Measurements from ENCODE around the gene TOR4A.
A peak's percentile ranks its signal among the peaks of the same experiment; 100 is the strongest.

Gene TOR4A

DNA sequence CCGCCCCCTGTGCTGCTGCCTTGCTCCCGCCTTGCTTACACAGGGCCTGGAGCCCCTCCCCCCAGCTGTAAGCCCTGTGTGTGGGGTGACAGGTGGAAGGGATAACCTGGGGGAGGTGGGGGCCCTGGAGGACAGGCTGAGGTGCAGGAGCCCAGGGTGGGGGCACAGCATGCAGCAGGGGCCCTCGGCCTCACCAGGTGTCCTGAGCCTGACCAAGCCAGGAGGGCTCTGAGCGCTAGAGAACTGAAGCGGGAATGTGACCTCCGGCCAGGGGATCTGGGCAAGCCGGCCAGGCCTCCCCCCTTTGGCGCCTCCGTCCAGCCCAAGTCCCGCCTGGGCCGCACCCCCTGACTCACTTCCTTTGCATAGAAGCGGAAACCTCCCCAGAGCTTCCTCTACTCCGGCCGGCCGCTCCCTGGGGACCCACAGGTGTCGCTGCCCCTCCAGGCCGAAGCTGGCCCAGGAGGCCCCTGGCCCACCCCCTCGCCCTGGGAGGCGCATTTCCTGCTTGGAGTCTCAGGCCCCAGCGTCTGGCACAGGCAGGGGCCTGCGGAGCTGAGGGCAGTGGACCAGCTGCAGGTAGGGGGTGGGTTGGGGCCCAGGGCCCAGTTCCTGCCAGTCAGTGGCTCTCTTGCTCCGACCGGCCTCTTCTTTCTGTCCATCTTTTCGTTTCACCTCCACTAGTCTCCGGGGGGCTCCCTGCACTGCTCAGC, at the start of gene TOR4A:
Gene TOR4A, plus strand, starts transcription at position 398 of the 713 bp plus-strand sequence. CDS start 964 bp downstream, outside the sequence.
- DNase-seq, result peak; percentile 69

DNA sequence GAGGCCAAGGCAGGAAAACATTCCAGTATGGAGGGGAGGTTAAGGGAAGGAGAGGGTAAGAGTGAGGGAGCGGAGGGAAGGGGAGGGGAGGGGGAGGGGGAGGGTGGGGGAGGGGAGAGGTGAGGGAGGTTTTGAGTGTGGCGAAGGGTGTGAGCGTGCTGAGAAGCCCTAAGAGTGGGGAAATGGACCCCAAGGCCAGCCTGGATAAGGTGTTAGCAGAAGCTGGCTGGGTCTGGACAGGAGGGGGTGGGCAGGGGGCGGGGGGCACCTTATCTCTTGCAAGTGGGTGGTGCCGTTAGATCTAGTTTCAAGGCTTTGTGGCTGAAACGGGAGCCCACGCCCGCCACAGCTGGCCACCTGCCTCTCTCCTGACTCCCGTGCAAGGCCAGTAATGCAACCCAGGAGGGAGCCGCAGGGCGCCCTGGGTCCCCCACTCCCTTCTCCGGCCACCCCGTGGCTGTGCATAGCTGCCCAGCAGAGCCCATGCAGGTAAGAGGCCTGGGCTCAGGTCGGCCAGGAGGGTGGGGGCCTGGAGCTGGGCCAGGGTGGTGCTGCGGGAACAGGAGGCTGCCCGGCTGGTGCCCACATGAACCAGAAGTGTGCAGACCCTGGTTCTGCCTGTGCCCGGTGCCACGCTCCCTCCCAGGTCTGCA, 49.5 kb upstream of the TOR4A start:
- no peak for DNase-seq

GRCh38 chr9:137228506-137228967, 49.0 kb upstream of the TOR4A start:
- no peak for DNase-seq

- DNase-seq, result no peak
Observed at GRCh38 chr9:137228968-137229896, 48.3 kb upstream of the TOR4A start.

DNA sequence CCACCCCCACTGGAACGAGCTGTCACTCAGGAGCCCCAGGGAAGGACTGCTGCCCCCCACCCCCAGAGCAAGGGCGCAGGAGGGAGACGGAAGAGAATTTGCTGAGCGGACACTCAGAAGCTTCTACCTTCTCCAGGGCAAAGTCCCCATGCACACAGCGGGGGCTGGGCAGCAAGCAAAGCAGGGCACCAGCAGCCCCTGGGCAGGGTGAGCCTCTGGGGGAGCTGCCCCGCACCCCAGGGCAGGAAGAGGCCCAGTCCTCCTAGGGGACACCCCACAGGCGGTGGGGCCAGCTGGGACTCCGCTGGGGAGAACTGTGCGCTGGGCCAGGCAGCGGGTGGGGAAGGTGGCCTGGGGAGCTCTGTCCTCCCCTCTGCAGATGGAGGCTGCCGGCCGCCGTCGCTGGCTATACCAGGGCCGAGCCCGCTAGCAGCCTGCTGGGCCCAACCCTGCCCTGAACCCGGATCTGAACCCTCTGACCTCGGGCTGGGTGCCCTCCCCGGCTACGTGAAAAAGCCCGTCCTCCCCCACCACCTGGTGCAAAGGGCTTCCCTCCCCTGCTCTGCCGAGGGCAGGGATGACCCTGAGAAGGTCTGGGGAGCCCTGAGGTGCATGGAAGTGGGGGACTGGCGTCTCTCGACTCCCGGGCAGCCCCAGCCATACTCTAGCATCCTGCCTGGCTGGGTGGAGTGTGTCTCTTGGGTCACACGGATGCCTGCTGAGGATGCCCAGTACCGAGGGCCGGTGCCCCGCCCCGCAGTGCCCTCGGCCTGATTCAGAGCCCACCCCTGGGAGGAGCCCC, 47.4 kb upstream of the TOR4A start:
- no peak for DNase-seq

DNA sequence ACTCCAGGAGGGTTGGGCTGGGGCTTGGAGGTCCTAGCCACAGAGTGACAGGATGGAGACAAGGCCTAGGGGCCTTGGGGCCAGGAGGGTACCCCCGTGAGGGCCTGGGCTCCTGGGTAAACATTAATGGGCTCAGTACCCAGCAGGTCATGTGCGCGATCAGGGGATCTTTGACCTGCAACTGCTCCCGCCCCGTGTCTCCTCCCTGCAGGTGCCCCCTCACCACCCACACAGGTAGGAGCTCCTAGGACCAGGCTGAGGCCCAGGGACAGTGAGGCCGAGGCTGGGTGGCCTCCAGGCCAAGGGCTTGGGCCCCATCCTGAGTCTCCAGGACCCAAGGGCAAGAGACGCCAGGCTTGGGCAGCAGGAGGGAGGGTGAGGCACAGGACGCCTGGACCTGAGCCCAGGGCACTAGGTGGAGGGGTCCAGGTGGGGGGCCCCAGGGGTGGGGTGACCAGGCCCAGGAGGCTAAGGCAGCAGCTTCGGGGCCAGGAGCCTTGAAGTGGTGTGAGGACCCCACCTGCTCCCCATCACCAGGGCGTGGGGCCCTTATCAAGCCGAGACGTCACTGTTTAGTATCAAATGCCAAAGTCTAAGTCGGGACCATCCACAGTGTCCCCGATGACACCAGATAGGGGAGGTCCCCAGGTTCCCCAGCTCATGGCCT, 46.7 kb upstream of the TOR4A start, which contains the start of gene SLC34A3:
Gene SLC34A3, plus strand, starts transcription at position 197 of the 667 bp plus-strand sequence. CDS start 802 bp downstream, outside the sequence.
- no peak for DNase-seq

DNA sequence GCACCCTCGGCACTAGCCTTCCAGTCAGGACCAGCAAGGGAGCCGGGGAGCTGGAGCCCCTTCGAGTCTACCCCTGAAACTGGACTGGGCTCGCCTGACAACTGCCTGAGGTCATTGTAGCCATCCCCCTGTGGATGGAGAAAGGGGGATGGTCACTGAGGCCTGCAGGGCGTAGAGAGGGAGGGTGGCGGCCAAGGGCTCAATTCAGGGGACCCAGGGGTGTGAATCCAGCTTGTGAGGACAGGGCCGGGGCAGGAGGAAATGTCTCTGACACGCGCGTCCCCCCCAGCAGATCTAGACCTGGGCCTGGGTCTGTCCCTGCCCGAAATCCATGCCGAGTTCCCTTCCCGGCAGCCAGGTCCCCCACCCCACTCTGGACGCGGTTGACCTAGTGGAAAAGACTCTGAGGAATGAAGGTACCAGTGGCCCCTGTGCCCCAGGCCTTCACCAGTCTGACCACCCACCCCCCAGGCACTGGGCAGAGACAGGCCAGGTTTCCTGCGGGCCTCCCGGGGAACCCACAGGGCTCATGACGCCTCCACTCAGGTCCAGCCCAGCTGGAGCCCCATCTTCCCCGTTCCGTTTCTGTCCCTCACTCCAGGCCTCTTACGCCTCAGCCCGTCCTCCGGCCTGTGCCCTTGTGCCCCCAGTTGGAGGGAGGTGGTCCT, 46.0 kb upstream of the TOR4A start:
- no peak for DNase-seq

GRCh38 chr9:137232101-137232500, 45.4 kb upstream of the TOR4A start:
- DNase-seq, result no peak

DNA sequence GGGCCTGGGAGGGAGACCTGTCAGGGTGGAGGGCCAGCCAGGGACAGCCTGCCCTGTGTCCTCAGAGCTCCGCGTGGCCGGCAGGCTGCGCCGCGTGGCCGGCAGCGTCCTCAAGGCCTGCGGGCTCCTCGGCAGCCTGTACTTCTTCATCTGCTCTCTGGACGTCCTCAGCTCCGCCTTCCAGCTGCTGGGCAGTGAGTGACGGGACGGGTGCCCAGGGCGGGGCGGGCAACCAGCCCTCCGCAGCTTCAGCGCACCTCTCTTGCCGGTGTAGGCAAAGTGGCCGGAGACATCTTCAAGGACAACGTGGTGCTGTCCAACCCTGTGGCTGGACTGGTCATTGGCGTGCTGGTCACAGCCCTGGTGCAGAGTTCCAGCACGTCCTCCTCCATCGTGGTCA, 45.0 kb upstream of the TOR4A start:
- no peak for DNase-seq

DNA sequence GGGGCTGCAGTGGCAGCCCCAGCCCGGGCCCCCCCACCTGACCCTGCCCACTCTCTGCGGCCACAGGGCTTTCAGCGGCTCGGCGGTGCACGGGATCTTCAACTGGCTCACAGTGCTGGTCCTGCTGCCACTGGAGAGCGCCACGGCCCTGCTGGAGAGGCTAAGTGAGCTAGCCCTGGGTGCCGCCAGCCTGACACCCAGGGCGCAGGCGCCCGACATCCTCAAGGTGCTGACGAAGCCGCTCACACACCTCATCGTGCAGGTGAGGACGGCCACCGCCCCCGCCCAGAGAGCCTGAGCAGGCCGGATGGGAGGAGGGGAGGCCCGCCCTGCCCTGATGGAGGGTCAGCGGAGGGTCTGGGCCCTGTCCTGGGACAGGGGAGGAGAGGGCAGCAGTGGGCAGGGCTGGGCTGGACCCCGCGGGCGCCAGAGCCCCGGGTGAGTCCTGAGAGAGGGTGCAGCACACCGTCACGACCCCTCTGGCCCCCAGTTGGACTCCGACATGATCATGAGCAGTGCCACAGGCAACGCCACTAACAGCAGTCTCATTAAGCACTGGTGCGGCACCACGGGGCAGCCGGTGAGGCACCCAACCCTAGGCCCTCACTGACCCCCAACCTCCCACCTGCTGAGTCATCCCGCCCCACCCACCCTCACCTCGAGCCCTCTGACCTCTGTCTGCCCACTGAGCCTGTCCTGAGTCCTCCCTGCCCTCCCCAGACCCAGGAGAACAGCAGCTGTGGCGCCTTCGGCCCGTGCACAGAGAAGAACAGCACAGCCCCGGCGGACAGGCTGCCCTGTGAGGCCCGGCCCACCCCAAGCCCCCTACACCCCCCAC, 44.2 kb upstream of the TOR4A start:
- no peak for DNase-seq

DNA sequence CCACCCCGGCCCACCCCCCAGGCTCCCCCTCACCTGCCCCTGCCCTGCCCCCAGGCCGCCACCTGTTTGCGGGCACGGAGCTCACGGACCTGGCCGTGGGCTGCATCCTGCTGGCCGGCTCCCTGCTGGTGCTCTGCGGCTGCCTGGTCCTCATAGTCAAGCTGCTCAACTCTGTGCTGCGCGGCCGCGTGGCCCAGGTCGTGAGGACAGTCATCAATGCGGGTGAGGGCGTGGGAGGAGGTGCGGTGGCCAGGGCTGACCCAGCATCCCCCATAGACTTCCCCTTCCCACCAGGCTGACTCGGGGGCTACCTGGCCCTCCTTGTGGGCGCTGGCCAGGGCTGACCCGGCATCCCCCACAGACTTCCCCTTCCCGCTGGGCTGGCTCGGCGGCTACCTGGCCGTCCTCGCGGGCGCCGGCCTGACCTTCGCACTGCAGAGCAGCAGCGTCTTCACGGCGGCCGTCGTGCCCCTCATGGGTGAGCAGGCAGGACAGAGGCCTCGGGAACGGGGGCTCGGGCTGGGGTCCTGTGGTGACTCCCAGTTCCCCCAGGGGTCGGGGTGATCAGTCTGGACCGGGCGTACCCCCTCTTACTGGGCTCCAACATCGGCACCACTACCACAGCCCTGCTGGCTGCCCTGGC, 43.4 kb upstream of the TOR4A start:
- no peak for DNase-seq

DNA sequence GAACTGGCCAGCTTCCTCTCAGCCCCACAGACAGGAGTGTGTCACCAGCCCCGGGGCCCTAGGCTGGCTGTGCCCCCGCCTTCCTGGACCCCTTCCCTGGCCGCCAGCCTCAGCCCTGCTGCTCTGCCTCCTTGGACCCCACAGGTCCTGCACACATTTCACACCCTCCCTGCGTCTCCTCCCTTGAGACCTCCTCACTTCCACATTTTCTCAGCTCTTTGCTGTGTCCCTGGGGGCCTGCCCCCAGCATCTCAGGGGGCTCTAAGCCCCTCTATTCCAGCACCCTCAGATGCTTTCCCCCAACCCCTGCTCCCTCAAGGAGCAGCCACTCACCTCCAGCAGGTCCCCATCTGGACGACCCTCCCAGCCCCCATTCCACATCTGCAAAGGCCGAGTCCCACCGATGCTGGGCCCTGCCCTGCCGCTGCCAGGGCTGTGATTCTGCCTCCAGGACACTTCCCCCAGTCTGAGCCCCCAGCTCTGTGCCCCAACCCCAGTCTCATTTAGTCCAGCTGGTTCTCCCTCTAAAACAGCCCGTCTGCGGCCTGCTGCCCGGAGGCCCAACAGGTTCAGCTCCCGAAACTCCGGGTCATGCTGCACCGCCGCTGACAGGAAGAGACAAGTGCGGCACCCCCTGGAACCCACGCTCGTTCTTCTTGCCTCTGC, 42.6 kb upstream of the TOR4A start:
- DNase-seq, result no peak

GRCh38 chr9:137235424-137236237, 41.9 kb upstream of the TOR4A start:
- DNase-seq, result no peak

DNA sequence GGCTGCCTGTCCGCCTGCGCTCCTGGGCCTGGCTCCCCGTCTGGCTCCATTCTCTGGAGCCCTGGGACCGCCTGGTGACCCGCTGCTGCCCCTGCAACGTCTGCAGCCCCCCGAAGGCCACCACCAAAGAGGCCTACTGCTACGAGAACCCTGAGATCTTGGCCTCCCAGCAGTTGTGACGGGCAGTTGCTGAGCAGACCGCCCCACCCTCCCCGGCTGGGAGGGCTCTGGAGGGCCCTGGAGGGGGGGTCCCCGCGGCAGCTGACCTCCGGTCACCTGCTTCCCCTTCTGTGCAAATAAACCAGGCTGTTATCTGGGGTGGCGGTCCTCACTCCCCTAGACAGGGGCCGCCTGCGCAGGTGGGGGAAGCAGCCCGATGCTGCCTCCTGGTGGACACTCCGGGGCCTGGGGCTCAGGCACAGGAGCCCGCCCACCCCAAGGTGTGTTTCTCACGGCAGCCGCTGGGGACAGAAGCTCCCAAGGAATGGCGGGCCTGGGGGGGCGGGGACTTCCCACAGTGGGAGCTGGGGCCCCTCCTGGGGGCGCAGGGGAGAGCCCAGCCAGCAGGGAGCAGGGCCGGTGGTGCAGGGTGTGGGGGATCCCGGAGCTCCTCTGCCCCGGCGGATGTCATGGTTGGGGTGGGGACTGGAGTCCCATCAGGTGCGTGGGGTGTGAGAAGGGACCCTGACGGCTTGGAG, 41.1 kb upstream of the TOR4A start:
- DNase-seq, result peak; percentile 93

DNA sequence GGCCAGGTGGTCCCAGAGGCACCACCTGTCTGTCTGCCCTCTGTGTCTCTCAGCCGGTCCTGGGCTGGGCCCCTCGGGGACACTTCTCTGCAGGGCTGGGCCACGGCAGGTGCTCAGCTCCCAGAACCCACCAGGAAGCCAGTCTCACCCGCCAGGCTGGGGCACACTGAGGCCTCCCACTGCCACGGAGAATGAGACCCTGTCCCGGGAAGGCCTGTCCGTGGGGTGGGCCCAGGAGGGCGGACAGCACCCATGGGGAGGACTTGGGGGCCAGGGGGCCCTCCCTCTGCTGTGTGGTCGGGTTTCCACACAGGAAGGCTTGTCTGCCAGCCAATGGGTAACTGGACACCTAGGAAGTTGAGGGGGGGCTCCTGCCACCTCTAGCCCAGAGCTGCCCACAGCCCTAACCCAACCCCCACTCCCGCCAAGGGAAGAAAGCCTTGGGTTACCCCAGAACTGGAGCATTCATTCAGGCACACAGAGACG, 40.5 kb upstream of the TOR4A start:
- no peak for DNase-seq

DNA sequence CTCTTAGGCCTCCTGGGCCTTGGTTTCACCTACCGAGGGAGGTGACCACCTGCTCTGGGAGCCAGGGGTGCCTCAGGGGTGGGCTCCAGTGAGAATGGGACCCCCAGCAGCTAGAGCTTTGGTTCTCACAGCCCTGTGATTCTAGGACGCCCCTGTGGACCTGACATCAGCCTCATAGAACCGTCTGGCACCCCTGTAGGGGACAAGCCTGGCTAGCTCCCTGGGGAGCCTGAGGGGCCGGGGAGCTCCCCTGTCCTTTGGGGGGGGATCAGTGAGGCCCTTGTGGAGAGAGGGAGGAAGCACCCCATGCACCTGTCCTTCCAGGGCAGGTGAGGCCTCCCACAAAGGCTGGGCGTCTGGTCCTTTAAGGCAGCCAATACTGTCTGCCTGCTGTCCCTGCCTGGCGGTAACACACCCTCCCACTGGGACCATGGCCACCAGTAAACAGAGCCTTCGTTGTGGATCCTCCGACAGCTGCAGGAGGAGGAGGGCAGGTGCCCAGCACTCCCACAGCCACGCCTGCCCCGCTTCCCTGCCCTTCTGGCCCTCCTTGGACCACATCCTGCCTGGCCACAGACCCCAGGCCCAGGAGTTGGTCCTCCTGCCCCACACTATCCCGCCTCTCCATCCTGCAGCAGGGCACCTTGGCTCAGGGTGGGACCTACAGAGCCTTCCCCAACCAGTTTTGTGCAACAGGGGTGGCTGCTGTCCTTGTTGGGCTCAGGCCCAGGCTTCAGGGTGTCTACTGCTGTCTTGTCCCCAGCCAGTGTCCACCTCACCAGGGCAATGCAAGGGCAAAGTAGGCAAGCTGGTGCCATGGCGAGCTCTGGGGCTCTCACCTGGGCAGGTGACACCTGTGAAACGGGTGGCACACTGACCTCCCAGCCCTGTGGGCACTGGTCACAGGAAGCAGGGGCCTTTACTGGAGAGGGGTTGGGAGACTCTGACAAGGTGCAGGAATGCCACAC, 39.5 kb upstream of the TOR4A start:
- no peak for DNase-seq
